CD14-positive monocyte (primary cell): ENCODE measurements around the gene TBX18. TPM values are rescaled to one million over a fixed set of nuclear protein-coding genes. Genes with fewer than 3 reads are reported as not detected.

ENCODE experiments used
- DNase-seq, 3 donors: peaks; one replicate each; pipeline ENCODE4 v3.0.0-alpha.2; 2011 to 2022
- H2AFZ ChIP-seq: 2 replicates; pipeline ENCODE4 v1.6.0; 2012; ENCODE audit warnings: mild to moderate bottlenecking, low read depth, low read length, inconsistent platforms; ENCODE audit not compliant: insufficient read depth, poor library complexity, severe bottlenecking
- H3K27ac ChIP-seq, 2 donors: 1 replicate in 1 of 2; 2 replicates in 1 of 2; pipeline ENCODE4 v1.5.1; 2012 to 2013; ENCODE audit warnings: low read length in 2 of 2, control low read depth in 1 of 2, inconsistent platforms in 1 of 2, low read depth in 1 of 2, mild to moderate bottlenecking in 1 of 2
- H3K27me3 ChIP-seq, 2 donors: one replicate each; pipeline versions ENCODE4 v1.6.0 to v1.6.1; 2011 to 2013; ENCODE audit warnings: low read length in 2 of 2; ENCODE audit not compliant: control insufficient read depth in 2 of 2, insufficient read depth in 2 of 2
- H3K36me3 ChIP-seq, 2 donors: replicated peaks in 1 of 2; 1 replicate in 1 of 2; 2 replicates in 1 of 2; pipeline versions ENCODE4 v1.5.1 to v1.6.1; 2012 to 2013; ENCODE audit warnings: low read length in 2 of 2, control low read depth in 1 of 2, inconsistent platforms in 1 of 2, mild to moderate bottlenecking in 1 of 2; ENCODE audit not compliant: insufficient read depth in 2 of 2, control insufficient read depth in 1 of 2
- H3K4me1 ChIP-seq, 2 donors: 1 replicate in 1 of 2; 2 replicates in 1 of 2; pipeline versions ENCODE4 v1.5.1 to v1.6.1; 2012 to 2013; ENCODE audit warnings: low read length in 2 of 2, control low read depth in 1 of 2, inconsistent platforms in 1 of 2, mild to moderate bottlenecking in 1 of 2, moderate library complexity in 1 of 2; ENCODE audit not compliant: insufficient read depth in 2 of 2, control insufficient read depth in 1 of 2
- H3K4me2 ChIP-seq: replicated peaks from 2 replicates; pipeline ENCODE3; 2012; ENCODE audit warnings: low read length, moderate library complexity, mild to moderate bottlenecking; ENCODE audit not compliant: poor library complexity, severe bottlenecking; ENCODE audit errors: extremely low read depth
- H3K4me3 ChIP-seq, 3 experiments: fragments of 200-600 bp in 1 of 3; sonication (generic) in 1 of 3; replicated peaks in 1 of 3; 1 replicate in 2 of 3; 2 replicates in 1 of 3; pipeline ENCODE4 v1.5.1; 2011 to 2013; ENCODE audit warnings: low read length in 3 of 3, mild to moderate bottlenecking in 3 of 3, control low read depth in 2 of 3, low read depth in 2 of 3, inconsistent platforms in 1 of 3, moderate library complexity in 1 of 3
- H3K79me2 ChIP-seq: 2 replicates; pipeline ENCODE4 v1.6.0; 2012; ENCODE audit warnings: mild to moderate bottlenecking, control low read depth, inconsistent platforms, low read length, moderate library complexity; ENCODE audit not compliant: insufficient read depth
- H3K9ac ChIP-seq: 2 replicates; pipeline ENCODE4 v1.6.0; 2017; ENCODE audit warnings: low read length, mild to moderate bottlenecking; ENCODE audit not compliant: insufficient read depth, poor library complexity, severe bottlenecking
- H3K9me3 ChIP-seq, 2 donors: replicated peaks in 1 of 2; 1 replicate in 1 of 2; 2 replicates in 1 of 2; pipeline versions ENCODE4 v1.5.1 to v1.6.1; 2012 to 2013; ENCODE audit warnings: low read length in 2 of 2, control low read depth in 1 of 2; ENCODE audit not compliant: control insufficient read depth in 1 of 2, insufficient read depth in 1 of 2
- H4K20me1 ChIP-seq: 2 replicates; pipeline ENCODE4 v1.6.0; 2012; ENCODE audit warnings: mild to moderate bottlenecking, low read length, control low read depth, moderate library complexity; ENCODE audit not compliant: insufficient read depth
- H3K27ac Mint-ChIP-seq, 7 donors: one replicate each; pipeline ENCODE4 v1.8.0; 2020; ENCODE audit warnings: mild to moderate bottlenecking in 7 of 7, mixed read lengths in 7 of 7, moderate library complexity in 6 of 7, inconsistent platforms in 2 of 7
- H3K27me3 Mint-ChIP-seq, 3 donors: one replicate each; pipeline ENCODE4 v1.8.0; 2021 to 2022; ENCODE audit warnings: low read depth in 3 of 3, mild to moderate bottlenecking in 3 of 3, mixed read lengths in 3 of 3, moderate library complexity in 3 of 3, inconsistent platforms in 1 of 3
- H3K36me3 Mint-ChIP-seq, 2 donors: one replicate each; pipeline ENCODE4 v1.8.0; 2020; ENCODE audit warnings: mixed read lengths in 2 of 2, inconsistent platforms in 1 of 2, mild to moderate bottlenecking in 1 of 2
- H3K4me1 Mint-ChIP-seq: one replicate; pipeline ENCODE4 v1.8.0; 2020; ENCODE audit warnings: mild to moderate bottlenecking, mixed read lengths
- H3K4me3 Mint-ChIP-seq, 2 donors: one replicate each; pipeline ENCODE4 v1.8.0; 2020; ENCODE audit warnings: mild to moderate bottlenecking in 2 of 2, mixed read lengths in 2 of 2, moderate library complexity in 1 of 2
- H3K9me3 Mint-ChIP-seq, 7 donors: one replicate each; pipeline ENCODE4 v1.8.0; 2020 to 2022; ENCODE audit warnings: mixed read lengths in 7 of 7, mild to moderate bottlenecking in 6 of 7, moderate library complexity in 6 of 7, inconsistent platforms in 2 of 7
- CTCF ChIP-seq: fragments of 200-600 bp; IDR thresholded peaks from one replicate; pipeline ENCODE4 v1.8.0; 2022; ENCODE audit warnings: antibody characterized with exemption, mild to moderate bottlenecking
- WGBS: methylation state at CpG from one replicate; pipeline ENCODE4 v1.1.5; 2013; ENCODE audit warnings: missing lambda C conversion rate; ENCODE audit not compliant: insufficient coverage; 5-methylcytosine and 5-hydroxymethylcytosine counted together
- intact Hi-C, 2 donors: fragments of 100-400 bp; cut with micrococcal nuclease; formaldehyde crosslinking; loops; one replicate each; pipeline versions ENCODE4 v1.15.0 to v1.15.1; 2023
- polyA plus RNA-seq, 3 donors: library from polyadenylated mRNA; depleted of rRNA in 1 of 3; unstranded in 2 of 3; stranded (reverse) in 1 of 3; fragments of 300-500 nt in 2 of 3; fragments of >200 nt in 1 of 3; fragmentation: Illumina TruSeq in 2 of 3; gene quantifications; 1 replicate in 2 of 3; 2 replicates in 1 of 3; pipeline ENCODE4 v1.2.3, GENCODE V29; 2012 to 2021

Gene TBX18
- polyA plus RNA-seq, 3 donors = 0.01 TPM; not detected in 2

GRCh38 chr6:84773133-84773430 lies 8.7 kb upstream of the TBX18 start:
- peak overlapping the region in 1 of 2 donors; percentile 80 for H3K4me3 Mint-ChIP-seq
- Histone ChIP-seq H3K79me2 (no peaks in the 10 kb centered on the region), H3K27ac (no peak overlapping the region), H3K4me3 (no peak overlapping the region), H3K27me3 (peaks cover 80 to 98% of the 10 kb centered on the region in 2 donors), H3K9me3 (peaks cover 11 to 50% of the 10 kb centered on the region in 2 donors), H3K4me1 (no peaks in the 10 kb centered on the region), H3K9ac (no peak overlapping the region), H2AFZ (no peak overlapping the region), H3K36me3 (no peaks in the 10 kb centered on the region), H3K4me2 (no peak overlapping the region), H4K20me1 (no peaks in the 10 kb centered on the region)
- H3K27me3 Mint-ChIP-seq = peaks cover 81 to 89% (median 88%) of the 10 kb centered on the region in 3 donors
- peaks cover 3 to 38% (median 21%) of the 10 kb centered on the region in 7 donors for H3K9me3 Mint-ChIP-seq
- WGBS = 3% methylated on average over 13 of the region's 14 CpGs
- peaks cover 0 to 2% of the 10 kb centered on the region in 2 donors for H3K36me3 Mint-ChIP-seq
- H3K4me1 Mint-ChIP-seq = peaks cover 4% of the 10 kb centered on the region
- TF ChIP-seq CTCF = no peak
- intact Hi-C loops = no loop called here
- H3K27ac Mint-ChIP-seq = no peak overlapping the region
- no peak for DNase-seq

GRCh38 chr6:84772428-84773132 lies 8.2 kb upstream of the TBX18 start:
- no peak for DNase-seq
- Histone ChIP-seq H2AFZ (no peak overlapping the region), H3K27ac (no peak overlapping the region), H3K27me3 (peaks cover 85 to 98% of the 10 kb centered on the region in 2 donors), H3K79me2 (no peaks in the 10 kb centered on the region), H3K4me3 (no peak overlapping the region), H3K36me3 (no peaks in the 10 kb centered on the region), H3K4me1 (no peaks in the 10 kb centered on the region), H3K4me2 (no peak overlapping the region), H3K9me3 (peaks cover 11 to 52% of the 10 kb centered on the region in 2 donors), H4K20me1 (no peaks in the 10 kb centered on the region), H3K9ac (no peak overlapping the region)
- Mint-ChIP-seq H3K36me3 (peaks cover 0 to 3% of the 10 kb centered on the region in 2 donors), H3K4me3 (peak overlapping the region in 1 of 2 donors; percentile 80), H3K27ac (no peak overlapping the region), H3K4me1 (peaks cover 4% of the 10 kb centered on the region), H3K9me3 (peaks cover 3 to 42% (median 24%) of the 10 kb centered on the region in 7 donors), H3K27me3 (peaks cover 86 to 92% (median 92%) of the 10 kb centered on the region in 3 donors)
- WGBS = 13% methylated on average over 17 of the region's 35 CpGs
- intact Hi-C loops = no loop called here
- no peak for TF ChIP-seq CTCF
